Upper lobe of left lung (tissue), 6 donors: ENCODE results near the gene PTPN21. TPM values are rescaled to one million over a fixed set of nuclear protein-coding genes. Genes with fewer than 3 reads are reported as not detected.
A peak's percentile ranks its signal among the peaks of the same experiment; 100 is the strongest.

Source experiments
- ATAC-seq, 2 donors: fragments of 200-7000 bp; cut with Tn5 transposase; one replicate each; pipeline ENCODE4 v1.9.1; 2022; ENCODE audit warnings: mild to moderate bottlenecking in 2 of 2, moderate library complexity in 2 of 2; ENCODE audit not compliant: low FRiP score in 2 of 2
- DNase-seq, 2 donors: peaks; one replicate each; pipeline ENCODE4 v3.0.0-alpha.2; 2019 to 2020
- H3K27ac ChIP-seq, 4 donors: fragments of 200-600 bp; sonication (generic); one replicate each; pipeline ENCODE4 v1.5.1; 2016 to 2019
- H3K27me3 ChIP-seq, 4 donors: fragments of 200-600 bp; sonication (generic); one replicate each; pipeline ENCODE4 v1.5.1; 2017 to 2019
- H3K36me3 ChIP-seq, 4 donors: fragments of 200-600 bp; sonication (generic); one replicate each; pipeline ENCODE4 v1.5.1; 2016 to 2019
- H3K4me1 ChIP-seq, 4 donors: fragments of 200-600 bp; sonication (generic); one replicate each; pipeline ENCODE4 v1.5.1; 2018 to 2019
- H3K4me3 ChIP-seq, 4 donors: fragments of 200-600 bp; sonication (generic); one replicate each; pipeline ENCODE4 v1.5.1; 2017 to 2019; ENCODE audit warnings: mild to moderate bottlenecking in 2 of 4, moderate library complexity in 1 of 4
- H3K9me3 ChIP-seq, 4 donors: fragments of 200-600 bp; sonication (generic); one replicate each; pipeline ENCODE4 v1.5.1; 2018 to 2019
- EP300 ChIP-seq, 4 donors: sonication (generic); formaldehyde crosslinking; IDR thresholded peaks; one replicate each; pipeline ENCODE4 v1.5.1; 2017; ENCODE audit warnings: antibody characterized with exemption in 4 of 4, control low read depth in 2 of 4
- POLR2A ChIP-seq, 4 donors: fragments of 450-650 bp; IDR thresholded peaks; one replicate each; pipeline ENCODE4 v1.5.1; 2016 to 2017; ENCODE audit warnings: antibody characterized with exemption in 4 of 4, mild to moderate bottlenecking in 2 of 4
- POLR2AphosphoS5 ChIP-seq, 2 donors: sonication (generic); formaldehyde crosslinking; IDR thresholded peaks; one replicate each; pipeline ENCODE4 v1.5.1; 2017; ENCODE audit warnings: antibody characterized with exemption in 2 of 2
- WGBS, 2 donors: methylation state at CpG; one replicate each; pipeline ENCODE4 v1.1.5; 2017 to 2018; 5-methylcytosine and 5-hydroxymethylcytosine counted together
- total RNA-seq, 6 donors: library from RNA; depleted of rRNA in 4 of 6; stranded (reverse); fragments of >200 nt in 4 of 6; gene quantifications; one replicate each; pipeline versions ENCODE4 v1.1.0 to v1.2.1, GENCODE V29; 2016 to 2021
- TF ChIP-seq, protein P1 (sequence below), 6 experiments: fragments of 450-650 bp in 4 of 6; fragments of 200-600 bp in 2 of 6; sonication (generic) in 2 of 6; IDR thresholded peaks; one replicate each; pipeline ENCODE4 v1.5.1; 2016 to 2019; ENCODE audit warnings: antibody characterized with exemption in 6 of 6
- donor health status: DM: no; HTN: no; CAD: no; lungs with moderate emphysema.
- donor health status: DM: no; HTN: yes; CAD: no; lungs with severe emphysema.

Gene PTPN21
- total RNA-seq, 6 donors from 2014 or later, result 37.7 to 58.7 (median 47.4) TPM

DNA sequence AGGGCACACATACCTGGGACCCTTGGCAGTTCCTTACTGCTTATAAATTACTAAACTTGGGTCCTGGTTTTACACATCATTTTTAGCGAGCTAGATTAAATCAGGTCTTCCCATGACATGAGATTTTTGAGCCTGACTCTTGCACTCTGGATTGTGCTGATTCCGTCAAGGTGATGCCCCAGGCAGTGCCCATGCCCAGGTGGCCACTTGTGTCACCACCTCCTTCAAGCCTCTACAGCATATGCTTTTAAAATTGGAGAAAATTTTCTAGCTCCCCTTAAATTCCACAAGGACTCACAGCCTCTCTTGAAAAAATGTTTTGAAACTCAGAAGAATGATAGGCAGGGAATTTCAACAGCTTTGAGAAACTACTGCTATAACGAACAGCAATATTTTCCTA lies 9.6 kb downstream of the PTPN21 start:
- H3K4me1 ChIP-seq, result peaks cover under 1 to 9% (median 7%) of the 10 kb centered on the region in 4 donors
- peaks cover 0 to 44% (median 11%) of the 10 kb centered on the region in 4 donors for H3K36me3 ChIP-seq
- no peaks in the 10 kb centered on the region for H3K9me3 ChIP-seq
- H3K27me3 ChIP-seq, result no peaks in the 10 kb centered on the region
- peak overlapping the region in 1 of 4 donors; percentile 13 for H3K27ac ChIP-seq
- DNase-seq, result no peak
- 77 to 80% methylated on average over 3 of the region's 3 CpGs for WGBS, 2 donors
- TF ChIP-seq, protein P1, sequence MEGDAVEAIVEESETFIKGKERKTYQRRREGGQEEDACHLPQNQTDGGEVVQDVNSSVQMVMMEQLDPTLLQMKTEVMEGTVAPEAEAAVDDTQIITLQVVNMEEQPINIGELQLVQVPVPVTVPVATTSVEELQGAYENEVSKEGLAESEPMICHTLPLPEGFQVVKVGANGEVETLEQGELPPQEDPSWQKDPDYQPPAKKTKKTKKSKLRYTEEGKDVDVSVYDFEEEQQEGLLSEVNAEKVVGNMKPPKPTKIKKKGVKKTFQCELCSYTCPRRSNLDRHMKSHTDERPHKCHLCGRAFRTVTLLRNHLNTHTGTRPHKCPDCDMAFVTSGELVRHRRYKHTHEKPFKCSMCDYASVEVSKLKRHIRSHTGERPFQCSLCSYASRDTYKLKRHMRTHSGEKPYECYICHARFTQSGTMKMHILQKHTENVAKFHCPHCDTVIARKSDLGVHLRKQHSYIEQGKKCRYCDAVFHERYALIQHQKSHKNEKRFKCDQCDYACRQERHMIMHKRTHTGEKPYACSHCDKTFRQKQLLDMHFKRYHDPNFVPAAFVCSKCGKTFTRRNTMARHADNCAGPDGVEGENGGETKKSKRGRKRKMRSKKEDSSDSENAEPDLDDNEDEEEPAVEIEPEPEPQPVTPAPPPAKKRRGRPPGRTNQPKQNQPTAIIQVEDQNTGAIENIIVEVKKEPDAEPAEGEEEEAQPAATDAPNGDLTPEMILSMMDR (IDR thresholded peaks at IDR 0.05), result no peak
- no peak for TF ChIP-seq POLR2A (IDR thresholded peaks at IDR 0.05)
- TF ChIP-seq POLR2AphosphoS5 (IDR thresholded peaks at IDR 0.05), result no peak
- no peak for TF ChIP-seq EP300 (IDR thresholded peaks at IDR 0.05)
- ATAC-seq, result no peak
- H3K4me3 ChIP-seq, result no peak overlapping the region

DNA sequence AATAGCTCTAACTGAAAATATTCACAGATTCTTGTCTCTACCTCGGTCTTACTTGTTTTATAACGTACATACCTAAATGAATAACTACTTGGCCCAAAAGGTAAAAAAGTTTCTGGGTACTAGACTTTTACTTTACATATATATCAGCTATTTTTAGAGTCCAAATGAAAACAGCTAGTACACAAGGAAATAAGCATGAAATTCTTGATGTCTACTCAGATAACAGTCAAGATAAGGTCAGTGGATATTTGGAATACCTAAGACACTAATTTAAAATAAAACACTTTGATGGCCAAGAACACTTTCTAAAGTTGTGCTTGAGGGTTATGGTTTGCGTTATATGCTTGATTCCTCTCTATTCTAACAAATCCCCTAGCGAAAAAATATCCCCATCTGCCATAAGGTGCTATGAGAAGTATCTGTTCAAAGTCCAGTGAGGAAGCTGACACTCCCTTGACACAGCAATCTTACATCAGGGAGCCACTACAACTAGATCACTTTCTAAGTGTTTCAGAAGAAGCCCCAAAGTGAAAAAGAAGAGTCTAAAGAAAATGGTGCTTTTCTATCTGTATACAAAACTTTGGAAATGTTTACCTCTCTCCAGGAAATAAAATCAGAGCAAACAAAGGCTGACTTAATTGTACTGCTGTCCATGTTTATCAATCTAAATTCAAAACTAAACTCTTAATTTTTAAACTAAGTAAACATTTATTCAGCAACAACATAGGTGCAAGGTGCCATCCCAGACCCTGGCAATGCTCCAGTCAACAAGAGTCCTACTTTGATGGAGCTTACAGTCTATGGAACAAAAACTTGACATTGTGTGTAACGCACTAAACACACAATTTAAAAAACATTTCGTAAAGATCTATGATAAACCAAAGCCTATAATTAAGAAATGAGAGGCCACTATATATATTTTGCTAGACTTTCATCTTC lies 11.7 kb downstream of the PTPN21 start:
- 79 to 82% methylated on average over 6 of the region's 6 CpGs for WGBS, 2 donors
- H3K4me1 ChIP-seq, result peaks cover 0 to 9% (median 5%) of the 10 kb centered on the region in 4 donors

DNA sequence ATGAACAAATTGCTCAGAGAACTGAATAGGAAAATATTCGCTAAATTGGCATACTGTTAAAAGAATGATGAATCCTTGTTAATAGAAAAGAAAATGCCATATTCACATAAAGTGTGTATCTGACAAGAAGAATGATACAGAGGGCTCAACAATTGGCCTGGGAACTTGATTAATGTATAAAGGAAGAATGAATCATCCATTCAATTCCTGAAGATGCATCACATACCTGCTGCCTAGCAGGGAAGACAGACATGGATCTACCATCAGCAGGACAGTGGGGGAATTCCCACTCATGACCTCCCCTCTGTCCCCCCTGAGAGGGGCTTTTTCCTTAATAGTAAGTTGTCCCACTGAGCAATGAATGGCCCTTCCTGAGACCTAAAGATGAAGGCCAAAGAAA lies 13.5 kb downstream of the PTPN21 start:
- H3K4me1 ChIP-seq, result peaks cover 0 to 14% (median 5%) of the 10 kb centered on the region in 4 donors
- no peak overlapping the region for H3K4me3 ChIP-seq
- TF ChIP-seq POLR2AphosphoS5 (IDR thresholded peaks at IDR 0.05) (no peak), POLR2A (IDR thresholded peaks at IDR 0.05) (no peak), EP300 (IDR thresholded peaks at IDR 0.05) (no peak)
- TF ChIP-seq, protein P1 (IDR thresholded peaks at IDR 0.05), result no peak
- no peaks in the 10 kb centered on the region for H3K9me3 ChIP-seq
- H3K27ac ChIP-seq, result no peak overlapping the region
- H3K36me3 ChIP-seq, result peaks cover 0 to 15% (median 2%) of the 10 kb centered on the region in 4 donors
- ATAC-seq (no peak), DNase-seq (no peak)
- WGBS, 2 donors, result 53 to 85% methylated on average over 1 of the region's 1 CpG
- no peaks in the 10 kb centered on the region for H3K27me3 ChIP-seq

More for the DNA sequence above, 11.7 kb downstream of the PTPN21 start:
- DNase-seq, result no peak
- Histone ChIP-seq H3K36me3 (peaks cover 0 to 25% (median 2%) of the 10 kb centered on the region in 4 donors), H3K27ac (peak overlapping the region in 1 of 4 donors; percentile 35), H3K9me3 (no peaks in the 10 kb centered on the region), H3K27me3 (no peaks in the 10 kb centered on the region), H3K4me3 (no peak overlapping the region)
- ATAC-seq, result no peak
- no peak for TF ChIP-seq POLR2A (IDR thresholded peaks at IDR 0.05)
- no peak for TF ChIP-seq POLR2AphosphoS5 (IDR thresholded peaks at IDR 0.05)
- TF ChIP-seq, protein P1 (IDR thresholded peaks at IDR 0.05), result no peak
- TF ChIP-seq EP300 (IDR thresholded peaks at IDR 0.05), result no peak

DNA sequence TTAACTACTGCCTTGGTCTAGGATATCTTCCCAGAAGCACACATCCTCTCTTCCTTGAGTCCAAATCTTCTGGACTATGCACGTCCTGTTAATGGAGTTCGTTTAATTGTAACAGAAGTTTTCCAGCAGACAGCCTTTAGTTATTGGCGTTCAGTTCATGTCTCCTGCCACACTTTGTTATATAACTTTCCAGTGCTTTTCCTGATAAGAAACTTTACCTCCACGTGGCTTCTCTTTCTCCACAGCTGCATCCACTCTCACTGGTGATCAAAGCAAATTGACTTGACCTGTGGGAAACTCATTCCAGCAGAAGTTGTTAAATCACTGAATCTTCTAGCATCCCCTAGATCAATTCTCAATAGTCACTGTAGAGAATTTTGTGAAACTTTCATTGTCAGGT lies 19.0 kb downstream of the PTPN21 start:
- no peaks in the 10 kb centered on the region for H3K9me3 ChIP-seq
- H3K4me3 ChIP-seq, result no peak overlapping the region
- H3K27ac ChIP-seq, result no peak overlapping the region
- peaks cover 0 to 9% (median 2%) of the 10 kb centered on the region in 4 donors for H3K4me1 ChIP-seq
- WGBS, 2 donors, result 41 to 51% methylated on average over 4 of the region's 4 CpGs
- DNase-seq (no peak), ATAC-seq (no peak)
- TF ChIP-seq EP300 (IDR thresholded peaks at IDR 0.05) (no peak), POLR2AphosphoS5 (IDR thresholded peaks at IDR 0.05) (no peak), POLR2A (IDR thresholded peaks at IDR 0.05) (no peak)
- TF ChIP-seq, protein P1 (IDR thresholded peaks at IDR 0.05), result no peak
- H3K27me3 ChIP-seq, result no peaks in the 10 kb centered on the region
- peaks cover 0 to 13% (median 0%) of the 10 kb centered on the region in 4 donors for H3K36me3 ChIP-seq
